AG04450 (cell line): ENCODE data around the gene PCDHGB7. TPM values are rescaled to one million over a fixed set of nuclear protein-coding genes. Genes with fewer than 3 reads are reported as not detected.
"Not testable (repeated sequence)": the region's sequence is repeated elsewhere in the genome, so short reads cannot be mapped to it uniquely, and the experiment has no call there.

Experiments used
- CTCF ChIA-PET: fragments of 300-600, 350-600 bp; formaldehyde crosslinking; extraction: SDS; loops from one replicate; lab custom pipeline; 2022; ENCODE audit warnings: antibody characterized with exemption, inconsistent platforms; lab: Charles Lee
- POLR2A ChIA-PET: fragments of 350-600 bp; formaldehyde crosslinking; extraction: SDS; loops from one replicate; lab custom pipeline; 2021; ENCODE audit warnings: antibody characterized with exemption, inconsistent platforms; lab: Yijun Ruan, JAX
- DNase-seq: peaks from one replicate; pipeline ENCODE4 v3.0.0-alpha.2; 2011; ENCODE audit warnings: low read depth, low spot score
- H3K27ac ChIP-seq: one replicate; pipeline ENCODE4 v1.5.1; 2012; ENCODE audit warnings: low read depth, low read length, control low read depth
- H3K27me3 ChIP-seq: one replicate; pipeline ENCODE4 v1.6.0; 2012; ENCODE audit warnings: low read length; ENCODE audit not compliant: control insufficient read depth, insufficient read depth
- H3K4me3 ChIP-seq: 2 replicates; pipeline ENCODE4 v1.5.1; 2011; ENCODE audit warnings: mild to moderate bottlenecking, low read depth, low read length, control low read depth
- H3K9me3 ChIP-seq: 2 replicates; pipeline ENCODE4 v1.5.1; 2012; ENCODE audit warnings: low read length; ENCODE audit not compliant: control insufficient read depth, insufficient read depth
- CTCF ChIP-seq: IDR thresholded peaks from 2 replicates; pipeline ENCODE4 v1.5.1; 2011; ENCODE audit warnings: low read depth, low read length, control low read depth, inconsistent platforms
- polyA plus RNA-seq: library from polyadenylated mRNA; depleted of rRNA; stranded (reverse); fragments of >200 nt; gene quantifications from 2 replicates; pipeline ENCODE4 v1.2.3, GENCODE V29; 2011

The PCDHGB7 gene
- polyA plus RNA-seq, 1 experiment = 17.0 TPM

- no peaks in the 10 kb centered on the region for H3K27me3 ChIP-seq
- POLR2A ChIA-PET = no interaction called here
- DNase-seq = no peak
Observed at GRCh38 chr5:141431286-141431685, 13.8 kb downstream of the PCDHGB7 start.

GRCh38 chr5:141432308-141432707, 14.8 kb downstream of the PCDHGB7 start:
- H3K9me3 ChIP-seq = peaks cover 49% of the 10 kb centered on the region
- H3K4me3 ChIP-seq, POLR2A ChIA-PET, H3K27ac ChIP-seq, H3K27me3 ChIP-seq, DNase-seq: not testable (repeated sequence)
- CTCF ChIA-PET = interaction anchor here (1.4 to 7.2 kb wide), 2 partner anchors 126 to 136 kb away, joined by 3 to 94 read pairs; no protein-coding TSS in a partner anchor

More at GRCh38 chr5:141431286-141431685, 13.8 kb downstream of the PCDHGB7 start:
- no peak for TF ChIP-seq CTCF
- H3K9me3 ChIP-seq = peaks cover 60% of the 10 kb centered on the region
- no peak overlapping the region for H3K4me3 ChIP-seq
- peak overlapping the region; percentile 21 for H3K27ac ChIP-seq
- CTCF ChIA-PET = interaction anchor here (0.8 to 7.2 kb wide), 10 partner anchors 10 to 136 kb away, joined by 3 to 94 read pairs (median 10); partner anchors contain the start of genes PCDHGA10 and PCDHGA11

- H3K27me3 ChIP-seq, DNase-seq, POLR2A ChIA-PET, H3K4me3 ChIP-seq, H3K27ac ChIP-seq: not testable (repeated sequence)
- CTCF ChIA-PET = interaction anchor here (1.4 to 7.2 kb wide), 2 partner anchors 126 to 136 kb away, joined by 3 to 94 read pairs; no protein-coding TSS in a partner anchor
- peaks cover 45% of the 10 kb centered on the region for H3K9me3 ChIP-seq
Observed at GRCh38 chr5:141432726-141433125, 15.2 kb downstream of the PCDHGB7 start.

GRCh38 chr5:141434006-141434405, 16.5 kb downstream of the PCDHGB7 start:
- peaks cover 34% of the 10 kb centered on the region for H3K9me3 ChIP-seq

GRCh38 chr5:141437221-141437620, 19.7 kb downstream of the PCDHGB7 start:
- CTCF ChIA-PET = interaction anchor here (1.0 to 2.6 kb wide), 5 partner anchors 16 to 131 kb away, joined by 3 to 11 read pairs (median 3); partner anchors contain the start of genes PCDHGA11 and PCDHGB7

More at GRCh38 chr5:141434006-141434405, 16.5 kb downstream of the PCDHGB7 start:
- POLR2A ChIA-PET = no interaction called here
- H3K27me3 ChIP-seq = no peaks in the 10 kb centered on the region
- TF ChIP-seq CTCF = no peak
- H3K4me3 ChIP-seq = no peak overlapping the region
- DNase-seq = no peak
- CTCF ChIA-PET = interaction anchor here (7.2 kb wide), 1 partner anchor 124 kb away, joined by 94 read pairs; no protein-coding TSS in a partner anchor
- no peak overlapping the region for H3K27ac ChIP-seq

More at GRCh38 chr5:141437221-141437620, 19.7 kb downstream of the PCDHGB7 start:
- POLR2A ChIA-PET = no interaction called here
- DNase-seq = no peak
- TF ChIP-seq CTCF = no peak
- Histone ChIP-seq H3K4me3 (no peak overlapping the region), H3K9me3 (peaks cover 34% of the 10 kb centered on the region), H3K27ac (no peak overlapping the region), H3K27me3 (no peaks in the 10 kb centered on the region)
